Measurements from ENCODE around the gene MARK2.

MARK2 gene

GRCh38 chr11:63883791-63884190, 44.9 kb downstream of the MARK2 start:
- no peaks in the 10 kb centered on the region for H3K9me3 ChIP-seq (ENCODE audit: control insufficient read depth, insufficient read depth, low read length)
- no peak overlapping the region for H3K4me3 ChIP-seq (ENCODE audit: low read length)
- no peaks in the 10 kb centered on the region for H3K27me3 ChIP-seq (ENCODE audit: control insufficient read depth, low read length)
- peaks cover 79% of the 10 kb centered on the region for H3K79me2 ChIP-seq (ENCODE audit: control insufficient read depth, low read length)
- H3K36me3 ChIP-seq (ENCODE audit: control insufficient read depth, low read length): peaks cover 6% of the 10 kb centered on the region; the same call in 1 of the 2 replicates
- no peak for TF ChIP-seq CTCF (IDR thresholded peaks at IDR 0.05; ENCODE audit: low read depth, low read length, poor library complexity, severe bottlenecking)
- TF ChIP-seq EZH2phosphoT487 (IDR thresholded peaks at IDR 0.05; ENCODE audit: borderline replicate concordance, low read length): no peak
- no peaks in the 10 kb centered on the region for H3K9me2 ChIP-seq (replicated peaks; ENCODE audit: control insufficient read depth, low read length)
- H3K27ac ChIP-seq (ENCODE audit: low read depth, low read length): no peak overlapping the region
- no peak overlapping the region for H3K4me2 ChIP-seq (ENCODE audit: low read length)
- H3F3A ChIP-seq (ENCODE audit: control insufficient read depth, insufficient read depth): peaks cover 9% of the 10 kb centered on the region
- peaks cover 22% of the 10 kb centered on the region for H4K20me1 ChIP-seq (ENCODE audit: control insufficient read depth, insufficient read depth, low read depth, low read length)
- peaks cover 28% of the 10 kb centered on the region for H3K4me1 ChIP-seq (ENCODE audit: control insufficient read depth, low read length)

GRCh38 chr11:63884196-63884932, 45.5 kb downstream of the MARK2 start:
- Histone ChIP-seq H4K20me1 (ENCODE audit: control insufficient read depth, insufficient read depth, low read depth, low read length) (peaks cover 26% of the 10 kb centered on the region), H3K27ac (ENCODE audit: low read depth, low read length) (no peak overlapping the region), H3K4me3 (ENCODE audit: low read length) (no peak overlapping the region), H3K27me3 (ENCODE audit: control insufficient read depth, low read length) (no peaks in the 10 kb centered on the region), H3K79me2 (ENCODE audit: control insufficient read depth, low read length) (peaks cover 81% of the 10 kb centered on the region), H3K36me3 (ENCODE audit: control insufficient read depth, low read length) (peaks cover 12% of the 10 kb centered on the region), H3K4me2 (ENCODE audit: low read length) (no peak overlapping the region), H3K9me3 (ENCODE audit: control insufficient read depth, insufficient read depth, low read length) (no peaks in the 10 kb centered on the region), H3K4me1 (ENCODE audit: control insufficient read depth, low read length) (peaks cover 29% of the 10 kb centered on the region), H3K9me2 (replicated peaks; ENCODE audit: control insufficient read depth, low read length) (no peaks in the 10 kb centered on the region), H3F3A (ENCODE audit: control insufficient read depth, insufficient read depth) (peaks cover 9% of the 10 kb centered on the region)
- no peak for TF ChIP-seq EZH2phosphoT487 (IDR thresholded peaks at IDR 0.05; ENCODE audit: borderline replicate concordance, low read length)
- no peak for TF ChIP-seq CTCF (IDR thresholded peaks at IDR 0.05; ENCODE audit: low read depth, low read length, poor library complexity, severe bottlenecking)

GRCh38 chr11:63887386-63887999, 48.6 kb downstream of the MARK2 start:
- H3K9me2 ChIP-seq (replicated peaks; ENCODE audit: control insufficient read depth, low read length): no peaks in the 10 kb centered on the region
- peak overlapping the region; percentile 29 for H3K27ac ChIP-seq (ENCODE audit: low read depth, low read length)
- H3K79me2 ChIP-seq (ENCODE audit: control insufficient read depth, low read length): peaks cover 88% of the 10 kb centered on the region
- peak overlapping the region; percentile 88 for H3K4me2 ChIP-seq (ENCODE audit: low read length)
- H3K36me3 ChIP-seq (ENCODE audit: control insufficient read depth, low read length): peaks cover 23% of the 10 kb centered on the region
- H4K20me1 ChIP-seq (ENCODE audit: control insufficient read depth, insufficient read depth, low read depth, low read length): peaks cover 33% of the 10 kb centered on the region
- H3K27me3 ChIP-seq (ENCODE audit: control insufficient read depth, low read length): no peaks in the 10 kb centered on the region
- peaks cover 29% of the 10 kb centered on the region for H3K4me1 ChIP-seq (ENCODE audit: control insufficient read depth, low read length)
- H3K4me3 ChIP-seq (ENCODE audit: low read length): peak overlapping the region; percentile 63
- peaks cover 9% of the 10 kb centered on the region for H3F3A ChIP-seq (ENCODE audit: control insufficient read depth, insufficient read depth)
- TF ChIP-seq EZH2phosphoT487 (IDR thresholded peaks at IDR 0.05; ENCODE audit: borderline replicate concordance, low read length) (no peak), CTCF (IDR thresholded peaks at IDR 0.05; ENCODE audit: low read depth, low read length, poor library complexity, severe bottlenecking) (no peak)
- no peaks in the 10 kb centered on the region for H3K9me3 ChIP-seq (ENCODE audit: control insufficient read depth, insufficient read depth, low read length)

Data from DOHH2 (cell line).